KMS-11 (cell line): ENCODE data around the gene RNF14.

Source experiments
- H2AFZ ChIP-seq: fragments of 200-600 bp; sonication (generic); 2 replicates; pipeline ENCODE4 v1.6.1; 2016; ENCODE audit warnings: antibody characterized with exemption, mixed run types, low read depth
- H3K27ac ChIP-seq: fragments of 200-600 bp; sonication (generic); 2 replicates; pipeline ENCODE4 v1.6.1; 2016; ENCODE audit warnings: mild to moderate bottlenecking, mixed run types
- H3K27me3 ChIP-seq: fragments of 200-600 bp; sonication (generic); 2 replicates; pipeline ENCODE4 v1.6.1; 2017; ENCODE audit warnings: mild to moderate bottlenecking, low read depth, mixed run types, moderate library complexity; ENCODE audit not compliant: insufficient read depth
- H3K36me3 ChIP-seq: fragments of 200-600 bp; sonication (generic); 2 replicates; pipeline ENCODE4 v1.6.1; 2017; ENCODE audit warnings: mild to moderate bottlenecking, mixed run types; ENCODE audit not compliant: insufficient read depth
- H3K4me1 ChIP-seq: fragments of 200-600 bp; sonication (generic); 2 replicates; pipeline ENCODE4 v1.6.1; 2016; ENCODE audit warnings: mild to moderate bottlenecking, low read depth, mixed run types; ENCODE audit not compliant: poor library complexity, severe bottlenecking
- H3K4me2 ChIP-seq: fragments of 200-600 bp; sonication (generic); 2 replicates; pipeline ENCODE4 v1.7.0; 2016; ENCODE audit warnings: mild to moderate bottlenecking, mixed run types
- H3K4me3 ChIP-seq: fragments of 200-600 bp; sonication (generic); IDR thresholded peaks from 2 replicates; pipeline ENCODE4 v1.6.1; 2017; ENCODE audit warnings: low read depth, low read length, mixed read lengths; ENCODE audit not compliant: insufficient read depth
- H3K79me2 ChIP-seq: fragments of 200-600 bp; sonication (generic); 2 replicates; pipeline ENCODE4 v1.6.1; 2016; ENCODE audit warnings: low read depth, mixed run types; ENCODE audit not compliant: insufficient read depth
- H3K9ac ChIP-seq: fragments of 200-600 bp; sonication (generic); 2 replicates; pipeline ENCODE4 v1.6.1; 2016; ENCODE audit warnings: mild to moderate bottlenecking, mixed run types
- H4K20me1 ChIP-seq: fragments of 200-600 bp; sonication (generic); 2 replicates; pipeline ENCODE4 v1.6.1; 2016; ENCODE audit warnings: mild to moderate bottlenecking, mixed run types; ENCODE audit not compliant: insufficient read depth
- TF ChIP-seq, protein P1 (sequence below): fragments of 200-600 bp; sonication (generic); conservative IDR thresholded peaks from 2 replicates; pipeline ENCODE4 v1.6.1; 2017; ENCODE audit warnings: low read depth, mild to moderate bottlenecking, antibody characterized with exemption, low read length, moderate library complexity, mixed read lengths

RNF14 gene

DNA sequence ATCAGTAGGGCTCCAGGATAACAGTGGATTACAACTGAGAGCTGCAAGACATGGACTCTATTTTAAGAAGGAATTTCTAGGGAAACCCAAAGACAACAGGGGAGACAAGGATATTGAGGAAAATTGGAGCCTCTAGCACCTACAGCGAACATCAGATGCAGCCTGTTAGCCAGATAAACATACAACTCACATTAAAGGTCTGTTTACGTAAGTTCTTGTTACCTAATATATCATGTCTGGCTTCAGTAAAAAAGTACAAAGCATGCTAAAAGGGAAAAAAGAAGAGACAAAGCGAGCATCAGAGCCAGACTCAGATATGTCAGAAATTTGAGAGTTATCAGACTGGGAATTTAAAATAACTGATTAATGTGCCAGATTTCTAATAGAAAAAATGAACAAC, 26.8 kb downstream of the RNF14 start:
- TF ChIP-seq, protein P1, sequence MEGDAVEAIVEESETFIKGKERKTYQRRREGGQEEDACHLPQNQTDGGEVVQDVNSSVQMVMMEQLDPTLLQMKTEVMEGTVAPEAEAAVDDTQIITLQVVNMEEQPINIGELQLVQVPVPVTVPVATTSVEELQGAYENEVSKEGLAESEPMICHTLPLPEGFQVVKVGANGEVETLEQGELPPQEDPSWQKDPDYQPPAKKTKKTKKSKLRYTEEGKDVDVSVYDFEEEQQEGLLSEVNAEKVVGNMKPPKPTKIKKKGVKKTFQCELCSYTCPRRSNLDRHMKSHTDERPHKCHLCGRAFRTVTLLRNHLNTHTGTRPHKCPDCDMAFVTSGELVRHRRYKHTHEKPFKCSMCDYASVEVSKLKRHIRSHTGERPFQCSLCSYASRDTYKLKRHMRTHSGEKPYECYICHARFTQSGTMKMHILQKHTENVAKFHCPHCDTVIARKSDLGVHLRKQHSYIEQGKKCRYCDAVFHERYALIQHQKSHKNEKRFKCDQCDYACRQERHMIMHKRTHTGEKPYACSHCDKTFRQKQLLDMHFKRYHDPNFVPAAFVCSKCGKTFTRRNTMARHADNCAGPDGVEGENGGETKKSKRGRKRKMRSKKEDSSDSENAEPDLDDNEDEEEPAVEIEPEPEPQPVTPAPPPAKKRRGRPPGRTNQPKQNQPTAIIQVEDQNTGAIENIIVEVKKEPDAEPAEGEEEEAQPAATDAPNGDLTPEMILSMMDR, result no peak
- Histone ChIP-seq H3K4me3 (no peak overlapping the region), H2AFZ (no peak overlapping the region), H3K4me2 (no peak overlapping the region), H3K9ac (no peak overlapping the region), H3K79me2 (no peaks in the 10 kb centered on the region), H3K4me1 (peaks cover 8% of the 10 kb centered on the region), H3K27ac (no peak overlapping the region), H3K36me3 (no peaks in the 10 kb centered on the region), H4K20me1 (no peaks in the 10 kb centered on the region), H3K27me3 (no peaks in the 10 kb centered on the region)

DNA sequence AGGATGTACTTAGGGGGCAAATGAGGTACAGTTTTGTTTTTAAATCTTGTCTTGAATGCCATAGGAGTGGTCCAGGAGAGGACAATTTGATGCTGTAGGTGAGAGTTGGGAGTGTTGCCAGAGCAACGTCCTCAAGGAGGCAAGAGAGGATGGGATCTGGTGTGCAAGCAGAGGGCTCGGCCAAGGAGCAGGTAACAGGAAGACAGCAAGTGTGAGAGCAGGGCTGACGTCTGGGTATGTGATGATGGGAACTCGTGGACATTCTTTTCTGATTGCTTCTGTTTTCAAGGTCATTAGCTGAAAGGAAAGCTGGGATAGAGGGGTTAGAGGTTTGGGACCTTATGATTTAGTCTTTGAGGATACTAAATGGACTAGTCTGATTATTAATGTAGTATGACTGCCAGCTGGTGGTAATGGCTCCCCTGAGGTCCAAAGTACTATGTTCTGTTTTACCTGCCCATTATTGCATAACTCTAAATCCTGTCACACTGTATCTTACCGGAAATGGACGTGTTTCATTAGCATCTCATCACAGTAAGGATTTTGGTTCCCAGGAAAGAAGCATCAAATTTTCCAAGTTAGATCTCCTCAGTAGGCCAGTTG, 28.6 kb downstream of the RNF14 start:
- Histone ChIP-seq H3K36me3 (no peaks in the 10 kb centered on the region), H3K27me3 (no peaks in the 10 kb centered on the region), H3K79me2 (no peaks in the 10 kb centered on the region), H3K9ac (no peak overlapping the region), H2AFZ (no peak overlapping the region), H3K4me3 (no peak overlapping the region), H3K27ac (no peak overlapping the region), H3K4me2 (no peak overlapping the region), H3K4me1 (peaks cover 4% of the 10 kb centered on the region), H4K20me1 (no peaks in the 10 kb centered on the region)
- TF ChIP-seq, protein P1, result no peak

DNA sequence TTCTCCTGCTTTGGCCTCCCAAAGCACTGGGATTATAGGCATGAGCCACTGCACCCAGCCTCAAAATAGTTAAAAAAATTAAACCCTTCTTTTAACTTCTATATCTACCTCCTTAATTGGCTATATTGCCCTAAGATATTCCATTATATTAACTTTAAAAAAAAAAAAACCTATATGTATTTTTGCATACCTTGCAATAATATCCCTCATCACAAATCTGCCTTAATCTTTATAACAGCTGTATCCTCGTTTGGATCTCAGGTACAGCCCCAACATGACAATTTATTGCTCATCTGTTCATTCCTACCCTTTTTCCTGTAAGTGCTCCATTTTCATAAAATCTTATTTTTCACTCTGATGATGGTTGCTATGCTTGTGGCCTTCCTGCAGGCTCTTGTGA, 31.3 kb downstream of the RNF14 start:
- no peaks in the 10 kb centered on the region for H3K27me3 ChIP-seq
- TF ChIP-seq, protein P1, result no peak
- H3K4me2 ChIP-seq, result no peak overlapping the region
- no peak overlapping the region for H3K9ac ChIP-seq
- no peaks in the 10 kb centered on the region for H3K4me1 ChIP-seq
- no peak overlapping the region for H3K27ac ChIP-seq
- no peak overlapping the region for H3K4me3 ChIP-seq
- H3K36me3 ChIP-seq, result no peaks in the 10 kb centered on the region
- H3K79me2 ChIP-seq, result no peaks in the 10 kb centered on the region
- H2AFZ ChIP-seq, result no peak overlapping the region
- no peaks in the 10 kb centered on the region for H4K20me1 ChIP-seq

DNA sequence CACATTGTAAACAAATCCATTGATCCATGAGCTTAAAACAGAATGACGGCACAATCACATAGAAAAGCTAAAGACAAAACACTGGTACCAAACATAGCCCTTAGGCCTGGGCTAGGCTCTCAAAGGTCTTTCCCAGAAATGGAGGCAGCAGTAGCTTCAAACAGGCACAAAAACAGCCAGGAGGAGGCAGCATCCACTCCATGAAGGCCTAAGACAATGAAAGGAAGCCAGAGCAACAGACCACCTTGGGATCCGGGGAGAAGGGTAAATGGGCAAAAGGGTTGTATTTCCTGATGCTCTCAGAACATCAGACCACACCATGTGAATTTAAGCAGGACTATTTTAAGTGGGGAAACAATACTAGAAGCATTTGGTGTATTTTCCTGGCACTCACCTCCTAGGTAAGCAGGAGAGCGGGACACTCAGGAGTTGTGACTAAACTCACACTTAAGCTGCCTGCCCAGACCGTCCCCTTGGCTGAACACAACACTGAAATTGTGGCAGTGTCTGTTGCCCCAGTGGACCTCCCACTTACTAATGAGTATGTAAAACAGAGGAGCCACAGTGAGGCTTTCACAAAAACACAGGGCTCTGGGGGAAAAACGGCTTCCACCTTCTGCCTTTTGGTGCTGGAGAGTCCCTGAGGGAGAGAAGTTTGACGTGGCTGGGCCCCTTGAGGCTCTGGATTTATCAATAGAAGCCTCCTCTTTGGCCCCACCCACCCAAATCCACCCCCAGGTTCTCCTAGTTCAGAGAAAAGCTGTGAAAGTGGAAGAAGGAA, 32.0 kb downstream of the RNF14 start:
- no peaks in the 10 kb centered on the region for H3K36me3 ChIP-seq

More for the DNA sequence above, 32.0 kb downstream of the RNF14 start:
- no peaks in the 10 kb centered on the region for H3K79me2 ChIP-seq
- H3K4me3 ChIP-seq, result no peak overlapping the region
- no peaks in the 10 kb centered on the region for H4K20me1 ChIP-seq
- H2AFZ ChIP-seq, result no peak overlapping the region
- no peak overlapping the region for H3K9ac ChIP-seq
- TF ChIP-seq, protein P1, result no peak; the same call in none of the 2 replicates
- no peak overlapping the region for H3K4me2 ChIP-seq
- no peaks in the 10 kb centered on the region for H3K27me3 ChIP-seq
- peaks cover under 1% of the 10 kb centered on the region for H3K4me1 ChIP-seq
- H3K27ac ChIP-seq, result no peak overlapping the region
